Astrocyte of the spinal cord (primary cell): Measurements from ENCODE around the gene PEPD.
A peak's percentile ranks its signal among the peaks of the same experiment; 100 is the strongest.
"Not testable (repeated sequence)": the region's sequence is repeated elsewhere in the genome, so short reads cannot be mapped to it uniquely, and the experiment has no call there.

ENCODE experiments used
- DNase-seq: peaks from one replicate; pipeline ENCODE4 v3.0.0; 2011; ENCODE audit warnings: low read depth, low spot score
- H3K4me3 ChIP-seq: 2 replicates; pipeline ENCODE4 v1.5.1; 2011; ENCODE audit warnings: low read depth, mild to moderate bottlenecking, low read length, moderate library complexity
- CTCF ChIP-seq: IDR thresholded peaks from 2 replicates; pipeline ENCODE4 v1.5.1; 2012; ENCODE audit warnings: low read depth, mild to moderate bottlenecking, low read length, inconsistent platforms
- in situ Hi-C: cut with HindIII; loops from 2 replicates; pipeline ENCODE4 v1.10.0; 2017; ENCODE audit warnings: low sequenced_read_pairs

Gene PEPD

GRCh38 chr19:33482476-33482875 is 39.1 kb downstream of the PEPD start:
- no peak overlapping the region for H3K4me3 ChIP-seq
- DNase-seq, result peak; percentile 36
- in situ Hi-C loops, result no loop called here
- TF ChIP-seq CTCF, result no peak

DNA sequence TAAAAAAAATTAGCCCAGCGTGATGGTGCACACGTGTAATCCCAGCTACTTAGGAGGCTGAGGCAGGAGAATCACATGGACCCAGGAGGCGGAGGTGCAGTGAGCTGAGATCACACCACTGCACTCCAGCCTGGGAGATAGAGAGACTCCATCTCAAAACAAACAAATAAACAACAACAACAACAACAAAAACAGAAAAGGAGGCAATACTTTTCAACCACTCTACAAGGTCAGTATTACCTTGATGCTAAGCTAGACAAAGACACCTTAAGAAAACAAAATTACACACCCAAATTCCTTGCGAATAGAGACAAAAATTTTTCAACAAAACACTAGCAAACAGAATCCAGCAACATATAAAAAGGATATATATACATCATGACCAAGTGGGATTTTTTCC is 39.7 kb downstream of the PEPD start:
- no peak overlapping the region for H3K4me3 ChIP-seq
- TF ChIP-seq CTCF, result no peak
- in situ Hi-C loops, result no loop called here
- no peak for DNase-seq

- H3K4me3 ChIP-seq, in situ Hi-C loops, DNase-seq: not testable (repeated sequence)
These were observed 42.0 kb downstream of the PEPD start for GRCh38 chr19:33479570-33479969.

DNA sequence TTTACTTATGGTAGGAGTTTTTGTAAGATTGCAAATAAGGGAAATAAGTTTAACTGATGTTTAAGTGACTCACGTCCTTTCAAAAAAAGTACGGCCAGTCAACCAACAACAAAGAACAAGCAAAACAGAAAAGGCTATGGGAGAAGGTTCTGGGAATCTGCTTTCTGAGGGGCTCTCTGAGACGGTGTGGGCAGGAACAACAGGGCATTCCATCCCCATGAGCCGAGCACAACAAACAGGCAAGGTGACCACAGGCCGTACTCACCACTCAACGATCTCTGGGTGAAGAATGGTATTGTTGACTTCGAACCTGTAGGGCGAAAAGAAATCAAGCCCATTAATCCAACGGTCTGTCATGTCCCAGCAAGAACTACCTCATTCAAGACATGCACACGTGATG is 43.8 kb downstream of the PEPD start:
- no peak overlapping the region for H3K4me3 ChIP-seq
- TF ChIP-seq CTCF, result no peak
- DNase-seq, result peak; percentile 66
- in situ Hi-C loops, result no loop called here

- no peak overlapping the region for H3K4me3 ChIP-seq
- DNase-seq, result no peak
- in situ Hi-C loops, result no loop called here
- TF ChIP-seq CTCF, result no peak
These were observed 45.4 kb downstream of the PEPD start for GRCh38 chr19:33476151-33476707.

GRCh38 chr19:33473653-33474305 is 47.8 kb downstream of the PEPD start:
- in situ Hi-C loops, result no loop called here
- no peak overlapping the region for H3K4me3 ChIP-seq
- TF ChIP-seq CTCF, result no peak
- DNase-seq, result peak; percentile 75

DNA sequence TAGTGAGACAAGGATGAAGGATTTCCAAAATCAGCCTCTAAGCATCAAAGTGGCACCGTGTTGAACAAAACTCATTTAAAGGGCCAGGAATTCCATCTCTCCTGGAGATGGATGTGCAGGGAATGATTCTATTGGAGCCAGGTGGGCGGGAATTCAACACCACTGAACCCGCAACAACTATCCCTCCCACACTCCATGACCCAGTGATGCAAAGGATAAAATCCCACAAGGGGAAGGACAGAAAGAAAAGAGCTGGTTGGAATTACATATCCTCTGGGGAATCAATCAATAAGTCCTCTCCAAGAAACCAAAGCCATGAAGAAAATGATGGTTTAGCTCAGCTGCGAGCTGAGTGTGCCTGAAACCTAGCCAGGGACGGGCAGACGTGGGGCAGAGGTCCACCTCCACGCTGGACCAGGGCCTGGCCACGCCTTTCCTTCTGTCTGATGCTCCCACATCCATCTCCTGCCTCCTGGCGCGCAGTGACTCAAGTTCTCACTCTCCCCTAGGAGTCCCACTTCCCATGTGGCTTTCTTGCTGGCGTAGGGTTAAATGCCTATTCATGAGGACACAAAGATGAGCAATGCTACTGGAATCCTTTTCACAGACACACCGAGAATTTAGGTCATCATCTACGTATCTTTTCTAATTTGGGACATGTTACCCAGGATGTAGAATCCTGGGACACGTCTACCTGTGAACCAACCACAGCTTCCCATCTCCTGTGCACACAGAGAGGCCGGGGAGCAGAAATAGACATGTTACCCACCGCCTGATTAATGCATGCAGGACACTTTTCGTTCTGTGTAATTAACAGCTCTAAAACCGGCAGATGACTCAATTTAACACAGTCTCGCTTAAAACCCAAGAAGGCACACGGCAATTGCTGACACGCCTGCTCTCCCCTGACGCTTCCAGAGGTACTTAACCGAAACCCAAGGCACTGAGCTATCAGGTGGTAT is 48.6 kb downstream of the PEPD start:
- peak; percentile 7 for TF ChIP-seq CTCF
- in situ Hi-C loops, result no loop called here
- H3K4me3 ChIP-seq, result no peak overlapping the region
- DNase-seq, result peak; percentile 98
